T-helper 1 cell treated with Interleukin-12 subunit alpha and Interleukin-12 subunit beta and Interleukin-4 antibody, amounts not matched to agents 30 ng/mL and 1 ng/mL, for 36 hours (primary cell): ENCODE measurements around the gene NEMF. TPM values are rescaled to one million over a fixed set of nuclear protein-coding genes. Genes with fewer than 3 reads are reported as not detected.
"Not testable (repeated sequence)": the region's sequence is repeated elsewhere in the genome, so short reads cannot be mapped to it uniquely, and the experiment has no call there.

Experiments used
- intact Hi-C: fragments of 100-400 bp; cut with micrococcal nuclease; formaldehyde crosslinking; loops from one replicate; pipeline ENCODE4 v1.15.1; 2024
- total RNA-seq: library from RNA; stranded (reverse); gene quantifications from 2 replicates; pipeline ENCODE4 v1.2.3, GENCODE V29; 2022

The NEMF gene
- total RNA-seq, 1 donor from 2014 or later: 94.7 TPM

- intact Hi-C loops: loop anchor here (1.0 kb wide), 6 partner anchors 11 to 226 kb away; no protein-coding TSS in a partner anchor
Measured at GRCh38 chr14:49879646-49880204, 27.1 kb upstream of the NEMF start.

GRCh38 chr14:49876563-49877127 lies 24.1 kb upstream of the NEMF start:
- intact Hi-C loops: no loop called here

- intact Hi-C loops: no loop called here
Measured at GRCh38 chr14:49875640-49876198, 23.1 kb upstream of the NEMF start.

- intact Hi-C loops: not testable (repeated sequence)
Measured at GRCh38 chr14:49873548-49873947, 21.0 kb upstream of the NEMF start.

GRCh38 chr14:49870908-49871307 lies 18.3 kb upstream of the NEMF start:
- intact Hi-C loops: no loop called here

GRCh38 chr14:49868720-49869114 lies 16.1 kb upstream of the NEMF start:
- intact Hi-C loops: loop anchor here (1.0 to 10.0 kb wide), 12 partner anchors 11 to 1996 kb away; partner anchors contain the start of genes DMAC2L, GNG2, L2HGDH and VCPKMT

GRCh38 chr14:49867831-49868719 lies 15.5 kb upstream of the NEMF start:
- intact Hi-C loops: loop anchor here (1.0 to 10.0 kb wide), 12 partner anchors 11 to 1997 kb away; partner anchors contain the start of genes DMAC2L, GNG2, L2HGDH and VCPKMT

- intact Hi-C loops: loop anchor here (1.0 to 10.0 kb wide), 3 partner anchors 197 to 1999 kb away; partner anchors contain the start of gene GNG2
Measured at GRCh38 chr14:49865431-49865859, 12.9 kb upstream of the NEMF start.

- intact Hi-C loops: loop anchor here (1.0 to 10.0 kb wide), 7 partner anchors 29 to 2001 kb away; partner anchors contain the start of genes GNG2, MAP4K5, NIN and RPS29
Measured at GRCh38 chr14:49863487-49864281, 11.1 kb upstream of the NEMF start.

- intact Hi-C loops: loop anchor here (1.0 to 10.0 kb wide), 12 partner anchors 140 to 2003 kb away; partner anchors contain the start of genes DMAC2L, GNG2, L2HGDH and MAP4K5
Measured at GRCh38 chr14:49862089-49862673, 9.6 kb upstream of the NEMF start.

- intact Hi-C loops: loop anchor here (1.0 to 10.0 kb wide), 13 partner anchors 8 to 2003 kb away; partner anchors contain the start of genes DMAC2L, GNG2, L2HGDH and MAP4K5
Measured at GRCh38 chr14:49861699-49862088, 9.1 kb upstream of the NEMF start.

- intact Hi-C loops: loop anchor here (1.0 to 10.0 kb wide), 4 partner anchors 8 to 2004 kb away; partner anchors contain the start of genes GNG2 and NIN
Measured at GRCh38 chr14:49860988-49861698, 8.6 kb upstream of the NEMF start.

GRCh38 chr14:49858383-49858782 lies 5.8 kb upstream of the NEMF start:
- intact Hi-C loops: no loop called here

GRCh38 chr14:49857427-49858003 lies 4.9 kb upstream of the NEMF start:
- intact Hi-C loops: no loop called here

GRCh38 chr14:49853572-49854375 lies 1.2 kb upstream of the NEMF start:
- intact Hi-C loops: loop anchor here (1.0 to 5.0 kb wide), 14 partner anchors 8 to 679 kb away; partner anchors contain the start of genes KLHDC2, MAP4K5, POLE2 and SOS2

GRCh38 chr14:49853158-49853477 lies 530 bp upstream of the NEMF start:
- intact Hi-C loops: loop anchor here (1.0 to 5.0 kb wide), 14 partner anchors 8 to 680 kb away; partner anchors contain the start of genes KLHDC2, MAP4K5, POLE2 and SOS2

GRCh38 chr14:49851813-49852212 lies 775 bp downstream of the NEMF start:
- intact Hi-C loops: loop anchor here (1.0 to 5.0 kb wide), 8 partner anchors 21 to 681 kb away; partner anchors contain the start of genes KLHDC2, MAP4K5, MGAT2 and POLE2
